GM12874 (cell line): ENCODE measurements around the gene CACNA1C.
A peak's percentile ranks its signal among the peaks of the same experiment; 100 is the strongest.

ENCODE experiments used
- TF ChIP-seq, protein P1 (sequence below): IDR thresholded peaks from 2 replicates; pipeline ENCODE4 v1.5.1; 2011; ENCODE audit warnings: low read depth, mild to moderate bottlenecking, control low read depth, low read length, moderate library complexity; ENCODE audit not compliant: insufficient read depth

Gene CACNA1C

DNA sequence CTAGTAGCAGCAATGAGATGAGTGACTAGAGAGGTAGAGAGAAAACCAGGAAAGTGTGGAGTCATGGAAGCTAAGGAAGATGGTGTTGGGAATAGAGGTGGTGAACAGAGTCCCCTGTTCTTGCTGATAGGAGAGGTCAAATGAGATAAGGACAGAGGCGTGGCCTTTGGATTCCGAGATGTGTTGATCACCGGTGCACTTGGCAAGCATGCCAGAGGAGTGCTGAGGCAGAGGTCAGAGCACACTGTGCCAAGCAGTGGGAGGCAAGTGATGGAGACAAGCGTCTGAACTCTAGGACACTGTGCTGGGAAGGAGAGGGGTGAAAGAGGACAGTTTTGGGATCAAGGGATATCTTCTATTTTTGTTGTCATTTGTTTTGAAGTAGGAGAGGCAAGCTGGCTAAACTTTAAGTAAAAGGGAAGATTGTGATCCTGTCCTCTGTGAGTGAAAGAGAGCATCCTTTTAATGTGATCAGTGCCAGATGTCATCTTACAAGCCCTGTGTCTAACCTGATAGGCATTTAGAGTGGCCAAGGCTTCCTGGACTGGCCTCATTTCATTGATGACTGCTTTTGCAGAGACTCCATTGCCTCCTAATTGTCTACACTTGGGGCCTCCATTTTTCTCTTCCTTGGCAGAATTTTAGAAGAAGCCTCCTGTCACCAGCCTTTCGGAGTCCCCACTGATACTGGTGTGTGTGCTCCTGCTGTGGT lies 336.4 kb downstream of the CACNA1C start:
- TF ChIP-seq, protein P1, sequence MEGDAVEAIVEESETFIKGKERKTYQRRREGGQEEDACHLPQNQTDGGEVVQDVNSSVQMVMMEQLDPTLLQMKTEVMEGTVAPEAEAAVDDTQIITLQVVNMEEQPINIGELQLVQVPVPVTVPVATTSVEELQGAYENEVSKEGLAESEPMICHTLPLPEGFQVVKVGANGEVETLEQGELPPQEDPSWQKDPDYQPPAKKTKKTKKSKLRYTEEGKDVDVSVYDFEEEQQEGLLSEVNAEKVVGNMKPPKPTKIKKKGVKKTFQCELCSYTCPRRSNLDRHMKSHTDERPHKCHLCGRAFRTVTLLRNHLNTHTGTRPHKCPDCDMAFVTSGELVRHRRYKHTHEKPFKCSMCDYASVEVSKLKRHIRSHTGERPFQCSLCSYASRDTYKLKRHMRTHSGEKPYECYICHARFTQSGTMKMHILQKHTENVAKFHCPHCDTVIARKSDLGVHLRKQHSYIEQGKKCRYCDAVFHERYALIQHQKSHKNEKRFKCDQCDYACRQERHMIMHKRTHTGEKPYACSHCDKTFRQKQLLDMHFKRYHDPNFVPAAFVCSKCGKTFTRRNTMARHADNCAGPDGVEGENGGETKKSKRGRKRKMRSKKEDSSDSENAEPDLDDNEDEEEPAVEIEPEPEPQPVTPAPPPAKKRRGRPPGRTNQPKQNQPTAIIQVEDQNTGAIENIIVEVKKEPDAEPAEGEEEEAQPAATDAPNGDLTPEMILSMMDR = no peak

DNA sequence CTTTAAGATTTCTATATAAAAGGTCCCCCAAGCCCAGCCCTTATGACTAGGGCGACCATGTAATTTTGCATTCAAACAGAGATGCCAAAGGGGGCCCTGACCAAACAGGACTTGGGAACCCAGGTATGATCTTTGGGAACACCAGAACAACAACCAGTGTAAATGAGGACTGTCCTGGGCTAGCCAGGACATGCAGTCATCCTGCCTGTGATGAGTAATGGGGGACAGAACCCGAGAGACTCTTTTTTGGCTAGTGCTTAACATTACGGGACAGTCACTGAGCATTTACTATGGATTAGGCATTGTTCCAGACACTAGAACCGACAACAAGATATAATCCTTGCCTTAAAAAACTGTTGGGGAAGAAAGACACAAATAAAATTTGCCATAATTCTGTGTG lies 337.3 kb downstream of the CACNA1C start:
- TF ChIP-seq, protein P1 = no peak

DNA sequence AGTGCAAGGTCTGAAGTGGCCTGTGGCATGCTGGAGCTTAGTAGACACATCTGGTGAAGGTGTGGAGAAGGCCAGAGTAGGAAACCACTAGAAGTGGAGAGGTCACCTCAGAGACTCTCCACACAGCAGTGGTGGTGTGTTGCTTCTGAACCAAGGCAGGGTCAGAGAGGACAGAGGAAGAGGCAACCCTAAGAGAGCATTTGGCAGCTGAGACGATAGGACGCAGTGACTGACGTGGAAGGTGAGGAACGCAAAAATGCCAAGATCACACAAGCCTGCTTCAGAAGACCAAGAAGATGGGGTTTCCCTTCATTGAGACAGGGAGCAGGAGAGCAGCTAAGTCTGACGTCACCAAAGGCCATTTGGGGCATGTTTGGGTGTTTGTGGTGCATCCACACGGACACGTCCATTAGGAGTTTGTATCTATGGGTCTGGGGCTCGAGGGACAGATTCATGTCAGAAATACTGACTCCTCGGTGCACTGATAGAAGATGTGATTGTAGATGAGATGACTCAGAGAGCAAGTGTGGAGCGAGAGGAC lies 338.1 kb downstream of the CACNA1C start:
- TF ChIP-seq, protein P1 = no peak

DNA sequence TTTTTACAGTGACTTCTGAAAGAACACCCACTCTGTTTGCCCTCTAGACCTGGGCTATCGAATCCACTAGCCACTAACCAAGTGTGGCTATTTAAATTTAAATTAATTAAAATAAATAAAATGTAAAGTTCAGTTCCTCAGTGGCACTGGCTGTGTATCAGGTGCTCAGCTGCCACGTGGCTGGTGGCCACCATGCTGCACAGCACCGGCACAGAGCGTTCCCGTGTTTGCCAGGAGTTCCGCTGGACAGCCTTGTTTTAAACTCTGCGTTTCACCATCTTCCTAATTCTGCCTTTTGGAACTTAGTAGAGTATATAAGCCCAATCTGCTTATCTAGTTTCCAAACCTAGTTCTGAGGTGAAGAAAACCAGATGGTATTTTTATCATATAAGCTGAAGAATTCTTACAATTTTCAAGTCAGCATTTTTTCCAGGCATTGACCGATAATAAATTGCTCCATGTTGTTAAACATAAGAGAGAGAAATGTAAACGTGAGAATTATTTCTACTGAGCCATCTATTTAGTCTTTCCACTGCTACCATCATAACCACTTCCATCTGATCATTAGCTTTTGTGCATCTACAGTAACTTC lies 339.0 kb downstream of the CACNA1C start:
- TF ChIP-seq, protein P1 = no peak

DNA sequence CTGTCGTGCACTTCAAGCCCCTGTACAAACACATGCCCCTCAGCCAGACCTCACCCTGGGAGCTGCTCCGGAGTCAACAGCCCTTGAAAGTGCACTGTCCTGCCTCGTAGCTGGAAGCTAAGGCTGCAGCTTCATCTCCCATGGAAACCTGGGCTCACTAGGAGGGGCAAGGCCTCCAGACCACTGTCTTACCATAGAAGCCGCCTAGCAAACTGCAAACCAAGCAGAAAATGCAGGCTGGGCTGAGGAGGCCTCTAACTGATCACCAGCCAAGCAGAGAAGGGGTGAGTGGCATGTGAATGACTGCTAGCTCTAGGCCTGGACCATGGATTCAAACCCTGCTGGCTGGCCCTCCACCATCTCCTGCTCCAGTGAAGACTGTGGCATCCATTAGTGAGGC lies 340.2 kb downstream of the CACNA1C start:
- TF ChIP-seq, protein P1 = no peak

DNA sequence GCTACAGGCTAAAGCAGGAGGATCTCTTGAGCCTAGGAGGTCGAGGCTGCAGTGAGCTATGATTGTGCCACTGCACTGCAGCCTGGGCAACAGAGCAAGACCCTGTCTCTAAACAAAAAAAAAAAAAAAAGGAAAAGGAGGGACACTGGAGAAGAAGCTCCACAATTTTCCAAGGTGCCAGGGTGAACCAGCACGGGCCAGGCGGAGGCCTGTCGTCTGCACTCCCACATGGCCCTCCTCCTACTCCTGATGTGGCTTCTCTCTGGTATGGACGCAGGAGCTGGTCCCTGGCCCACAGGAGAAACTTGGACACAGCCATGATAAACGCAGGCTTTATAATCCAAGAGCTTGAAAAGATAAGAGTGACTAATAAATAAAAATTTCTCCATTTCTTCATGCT lies 341.2 kb downstream of the CACNA1C start:
- TF ChIP-seq, protein P1 = no peak

DNA sequence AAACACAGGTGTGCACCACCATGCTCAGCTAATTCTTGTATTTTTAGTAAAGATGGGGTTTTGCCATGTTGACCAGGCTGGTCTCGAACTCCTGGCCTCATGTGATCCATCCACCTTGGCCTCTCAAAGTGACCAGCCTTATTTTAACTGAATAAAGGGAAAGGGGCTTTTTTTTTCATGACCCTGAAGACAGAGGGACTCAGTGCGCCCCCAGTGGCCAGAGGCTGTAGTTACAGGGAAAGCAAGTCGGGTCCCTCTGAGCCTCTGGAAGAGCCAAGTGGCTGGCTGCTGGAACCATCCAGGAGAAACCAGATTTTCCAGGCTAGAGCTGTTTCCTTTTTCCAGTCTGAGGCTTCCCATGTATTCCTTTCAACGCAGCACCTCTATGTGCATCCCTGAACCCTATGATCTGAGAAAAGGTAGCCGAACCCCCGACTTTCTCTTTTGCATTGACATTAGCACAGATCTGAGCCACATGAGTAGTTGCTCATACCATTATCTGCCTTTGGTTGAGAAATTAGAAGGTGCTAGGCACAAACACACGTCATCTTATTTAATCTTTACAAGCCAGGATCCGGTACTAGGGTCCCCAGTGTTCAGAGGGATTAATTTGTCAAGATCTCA lies 342.7 kb downstream of the CACNA1C start:
- TF ChIP-seq, protein P1 = peak; percentile 90
